NK-92 (cell line): ENCODE measurements around the gene ARID5A.
"Not testable (repeated sequence)": the region's sequence is repeated elsewhere in the genome, so short reads cannot be mapped to it uniquely, and the experiment has no call there.

Source experiments
- DNase-seq: peaks from one replicate; lab custom pipeline; 2025; ENCODE audit not compliant: unreplicated experiment; lab: John Stamatoyannopoulos, UW

Gene ARID5A, protein sequence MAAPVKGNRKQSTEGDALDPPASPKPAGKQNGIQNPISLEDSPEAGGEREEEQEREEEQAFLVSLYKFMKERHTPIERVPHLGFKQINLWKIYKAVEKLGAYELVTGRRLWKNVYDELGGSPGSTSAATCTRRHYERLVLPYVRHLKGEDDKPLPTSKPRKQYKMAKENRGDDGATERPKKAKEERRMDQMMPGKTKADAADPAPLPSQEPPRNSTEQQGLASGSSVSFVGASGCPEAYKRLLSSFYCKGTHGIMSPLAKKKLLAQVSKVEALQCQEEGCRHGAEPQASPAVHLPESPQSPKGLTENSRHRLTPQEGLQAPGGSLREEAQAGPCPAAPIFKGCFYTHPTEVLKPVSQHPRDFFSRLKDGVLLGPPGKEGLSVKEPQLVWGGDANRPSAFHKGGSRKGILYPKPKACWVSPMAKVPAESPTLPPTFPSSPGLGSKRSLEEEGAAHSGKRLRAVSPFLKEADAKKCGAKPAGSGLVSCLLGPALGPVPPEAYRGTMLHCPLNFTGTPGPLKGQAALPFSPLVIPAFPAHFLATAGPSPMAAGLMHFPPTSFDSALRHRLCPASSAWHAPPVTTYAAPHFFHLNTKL

DNA sequence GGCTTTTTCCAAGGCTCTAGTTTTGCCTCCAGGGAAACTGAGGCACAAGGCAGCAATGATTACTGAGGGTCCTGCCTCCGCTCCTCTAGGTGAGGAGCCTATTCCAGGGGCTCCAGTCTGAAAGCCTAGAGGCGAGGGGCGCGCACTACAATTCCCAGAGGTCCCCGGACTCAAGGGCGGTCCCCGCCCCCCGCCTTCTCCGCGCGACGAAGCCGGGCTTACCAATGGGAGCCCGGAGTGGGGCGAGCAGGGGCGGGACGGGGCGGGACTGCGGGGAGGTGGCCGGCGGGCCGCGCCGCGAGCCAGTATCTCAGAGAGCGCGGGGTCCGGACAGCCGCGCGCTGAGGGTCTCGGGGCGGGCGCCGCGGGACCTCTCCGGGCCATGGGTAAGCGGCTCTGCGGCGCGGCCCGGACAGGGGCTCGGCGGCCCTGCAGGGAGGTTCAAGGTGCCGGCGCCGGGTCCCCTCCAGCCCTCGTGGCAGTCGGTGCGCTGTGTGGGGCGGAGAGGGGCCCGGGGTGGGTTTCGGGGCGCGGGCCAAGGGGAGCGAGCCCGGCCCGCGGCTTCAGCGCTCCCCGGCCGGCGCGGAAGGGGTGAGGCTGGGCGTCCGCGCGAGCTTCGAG lies at the start of gene ARID5A:
ARID5A (plus strand) TSS at position 308 of the 621 bp plus-strand sequence; CDS start at position 383, 75 bp downstream.
- peak; percentile 13 for DNase-seq

DNA sequence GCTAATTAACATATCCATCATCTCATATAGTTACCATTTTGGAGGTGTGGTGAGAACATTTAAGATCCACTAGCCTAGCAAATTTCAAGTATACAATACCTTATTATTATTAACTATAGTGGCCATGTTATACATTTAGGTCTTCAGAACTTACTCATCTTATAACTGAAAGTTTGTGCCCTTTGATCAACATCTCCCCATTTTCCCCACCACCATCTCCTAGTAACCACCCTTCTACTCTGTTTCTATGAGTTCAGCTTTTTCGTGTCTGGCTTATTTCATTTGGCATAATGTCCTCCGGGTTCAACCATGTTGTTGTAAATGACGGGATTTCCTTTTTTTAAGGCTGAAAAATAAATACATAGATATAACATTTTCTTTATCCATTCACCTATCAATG lies 47.3 kb upstream of the ARID5A start:
- no peak for DNase-seq

DNA sequence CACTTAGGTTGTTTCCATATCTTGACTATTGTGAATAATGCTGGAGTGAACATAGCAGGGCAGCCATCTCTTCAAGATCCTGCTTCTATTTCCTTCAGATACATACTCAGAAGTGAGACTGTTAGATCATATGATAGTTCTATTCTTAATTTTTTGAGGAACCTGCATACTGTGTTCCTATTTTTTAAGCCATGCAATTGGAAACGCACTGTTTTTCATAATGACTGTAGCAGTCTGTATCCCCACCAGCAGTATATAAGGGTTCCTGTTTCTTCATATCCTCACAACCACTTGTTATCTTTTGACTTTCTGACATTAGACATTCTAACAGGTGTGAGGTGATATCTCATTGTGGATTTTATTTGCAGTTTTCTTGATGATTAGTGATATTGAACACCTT lies 46.9 kb upstream of the ARID5A start:
- no peak for DNase-seq

DNA sequence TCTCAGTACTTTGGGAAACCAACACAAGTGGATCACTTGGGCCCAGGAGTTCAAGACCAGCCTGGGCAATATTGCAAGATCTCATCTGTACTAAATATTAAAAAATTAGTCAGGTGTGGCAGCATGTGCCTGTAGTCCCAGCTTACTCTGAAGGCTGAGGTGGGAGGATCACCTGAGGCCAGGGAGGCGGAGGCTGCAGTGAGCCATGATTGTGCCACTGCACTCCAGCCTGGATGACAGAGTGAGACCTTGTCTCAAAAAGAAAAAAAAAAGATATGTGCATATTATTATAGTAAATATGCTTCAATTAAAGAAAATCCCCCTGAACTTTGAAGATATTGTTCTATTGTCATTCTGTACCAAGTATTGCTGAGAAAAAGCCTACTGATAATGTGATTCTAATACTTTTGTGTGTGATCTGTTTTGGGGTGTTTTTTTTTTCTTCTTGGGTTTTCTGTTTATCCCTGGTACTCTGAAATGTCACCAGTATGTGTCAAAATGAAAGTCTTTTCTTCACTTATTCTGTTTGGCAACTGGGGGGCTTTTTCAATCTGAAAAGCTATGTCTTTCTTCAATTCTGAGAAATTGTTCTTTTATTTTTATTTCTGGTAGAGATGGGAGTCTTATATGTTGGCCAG lies 44.6 kb upstream of the ARID5A start:
- DNase-seq: no peak

DNA sequence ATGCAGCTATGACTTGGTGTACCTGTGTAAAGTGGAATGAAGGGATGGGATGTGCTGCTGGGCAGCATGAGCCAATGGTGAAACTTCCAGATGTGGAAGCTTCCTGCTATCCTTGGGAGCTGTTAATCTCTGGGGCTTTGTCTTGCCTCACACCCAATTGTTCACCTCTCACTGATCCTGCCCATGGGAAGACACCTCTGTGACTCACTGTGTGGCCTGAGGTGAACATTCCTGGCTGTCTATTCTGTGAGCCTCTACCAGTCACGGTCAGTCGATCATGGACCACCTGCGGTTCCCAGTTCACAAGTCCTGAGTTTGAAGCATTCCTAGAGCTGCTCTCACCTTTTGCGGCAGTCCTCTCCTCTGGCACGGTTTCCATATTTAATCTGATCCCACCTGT lies 43.5 kb upstream of the ARID5A start:
- DNase-seq: no peak

DNA sequence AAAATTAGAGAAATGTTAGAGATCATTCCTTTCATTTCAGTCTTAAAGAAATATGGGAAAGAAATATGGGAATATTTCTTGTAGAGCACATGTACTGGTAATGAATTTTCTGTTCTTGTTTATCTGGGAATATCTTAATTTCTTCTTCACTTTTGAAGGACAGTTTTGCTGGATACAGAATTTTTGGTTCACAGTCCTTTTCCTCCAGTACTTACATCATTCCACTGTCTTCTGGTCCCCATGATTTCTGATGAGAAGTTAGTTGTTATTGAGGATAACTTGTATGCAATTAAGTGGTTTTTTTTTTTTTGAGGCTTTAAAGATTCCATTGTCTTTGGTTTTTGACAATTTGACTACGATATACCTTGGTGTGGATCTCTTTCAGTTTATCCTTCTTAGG lies 42.4 kb upstream of the ARID5A start:
- DNase-seq: no peak

DNA sequence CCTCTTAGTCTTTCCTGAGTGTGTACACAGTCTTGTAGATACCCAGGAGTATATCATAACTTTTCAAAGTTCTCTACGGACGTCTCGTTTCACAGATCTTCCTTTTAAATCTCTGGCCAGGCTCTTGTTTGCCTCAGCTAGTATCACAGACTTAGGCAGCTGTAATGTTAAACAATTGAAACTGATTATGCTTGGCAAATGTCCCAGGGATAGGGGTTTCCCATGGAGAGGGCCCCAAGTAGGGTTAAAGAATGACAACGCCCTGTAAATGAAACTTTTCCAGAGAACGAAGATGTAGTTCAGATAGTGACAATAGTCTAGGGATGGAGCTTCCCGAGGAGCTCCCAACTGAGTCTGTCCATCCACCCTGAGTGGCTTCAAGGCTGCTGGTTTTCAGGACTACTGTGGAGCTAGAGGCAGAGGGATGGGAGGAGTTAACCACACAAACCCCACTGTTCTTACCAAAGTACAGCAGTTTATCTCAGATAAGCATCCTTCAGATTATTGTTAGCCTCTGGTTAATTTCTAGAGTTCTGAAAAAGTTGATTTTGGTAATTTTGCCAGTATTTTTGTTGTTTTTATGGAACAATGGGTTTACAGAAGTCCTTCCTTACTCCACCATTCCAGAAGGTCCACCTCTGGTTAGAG lies 40.4 kb upstream of the ARID5A start:
- no peak for DNase-seq

DNA sequence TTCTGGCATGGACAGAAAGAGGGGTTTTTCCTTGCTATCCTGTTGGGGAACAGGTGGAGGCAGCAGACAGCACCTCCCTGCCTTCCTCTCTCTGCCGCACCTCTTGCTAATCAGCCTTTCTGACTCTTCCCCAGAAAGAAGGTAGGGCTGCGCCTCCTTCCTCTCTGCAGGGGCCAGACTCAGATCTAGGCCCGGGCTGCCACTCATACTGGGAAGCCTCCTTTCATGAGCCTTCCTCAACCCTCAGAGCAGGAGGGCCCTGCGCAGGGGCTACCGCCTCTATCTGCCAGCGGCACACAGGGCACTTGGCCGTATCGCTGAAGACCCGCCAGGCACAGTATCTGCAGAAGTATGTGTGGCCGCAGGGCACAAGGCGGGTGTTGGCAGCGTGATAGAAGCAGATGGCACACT lies 38.5 kb upstream of the ARID5A start:
- DNase-seq: no peak

DNA sequence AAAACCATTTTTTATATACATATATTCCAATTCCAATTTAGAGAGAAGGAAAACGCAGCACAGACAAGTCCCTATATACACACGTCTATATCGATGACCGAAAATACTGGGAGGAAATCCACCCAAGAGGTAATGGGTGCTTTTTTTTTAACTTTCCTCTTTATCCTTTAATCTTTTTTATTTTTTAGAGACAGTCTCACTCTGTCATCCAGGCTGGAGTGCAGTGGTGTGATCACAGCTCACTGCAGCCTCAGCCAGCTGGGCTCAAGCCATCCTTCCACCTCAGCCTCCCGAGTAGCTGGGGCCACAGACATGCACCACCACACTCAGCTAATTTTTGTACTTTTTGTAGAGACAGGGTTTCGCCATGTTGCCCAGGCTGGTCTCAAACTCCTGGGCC lies 37.9 kb upstream of the ARID5A start:
- DNase-seq: not testable (repeated sequence)

DNA sequence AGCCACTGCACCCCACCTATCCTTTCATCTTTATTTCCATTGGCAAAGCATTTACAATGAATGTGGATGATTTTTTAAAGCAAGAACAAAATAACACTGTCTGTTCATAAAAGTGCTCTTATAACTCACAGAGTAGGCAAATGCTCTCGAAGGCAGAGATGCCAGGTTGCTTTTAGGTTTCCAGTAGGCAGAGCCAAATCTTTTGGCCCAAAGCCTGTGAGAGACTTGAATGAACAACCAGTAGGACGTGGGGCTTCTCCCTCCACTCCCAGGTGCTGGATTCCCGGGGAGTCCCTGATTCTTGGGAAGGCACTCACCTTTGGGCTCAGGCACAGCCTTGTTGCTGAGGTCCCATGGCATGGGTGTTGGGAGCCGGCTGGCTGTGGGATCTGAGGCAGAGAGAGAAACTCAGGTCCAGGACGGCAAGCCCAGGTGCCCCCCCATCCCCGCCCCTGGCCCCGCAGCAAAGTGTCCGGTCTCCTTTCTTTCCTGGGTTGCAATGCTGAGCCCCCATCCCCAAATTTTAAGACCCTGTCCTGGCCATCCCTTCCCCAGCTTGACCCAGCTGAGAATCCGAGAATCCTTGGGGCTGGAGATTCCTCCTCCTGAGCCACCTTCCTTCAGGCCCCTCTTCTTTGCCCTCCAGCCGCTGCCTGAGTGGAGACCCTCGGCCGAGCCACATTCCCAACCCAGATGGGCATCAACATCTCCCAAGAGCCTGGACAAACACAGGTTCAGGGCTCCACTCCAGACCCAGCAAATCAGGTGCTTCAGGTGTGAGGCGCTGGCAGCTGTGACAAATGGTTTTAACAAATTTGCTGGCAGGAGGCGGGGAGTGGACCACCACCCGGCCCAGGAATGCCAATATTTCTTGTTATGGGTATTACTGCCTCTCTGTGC lies 37.2 kb upstream of the ARID5A start:
- no peak for DNase-seq

DNA sequence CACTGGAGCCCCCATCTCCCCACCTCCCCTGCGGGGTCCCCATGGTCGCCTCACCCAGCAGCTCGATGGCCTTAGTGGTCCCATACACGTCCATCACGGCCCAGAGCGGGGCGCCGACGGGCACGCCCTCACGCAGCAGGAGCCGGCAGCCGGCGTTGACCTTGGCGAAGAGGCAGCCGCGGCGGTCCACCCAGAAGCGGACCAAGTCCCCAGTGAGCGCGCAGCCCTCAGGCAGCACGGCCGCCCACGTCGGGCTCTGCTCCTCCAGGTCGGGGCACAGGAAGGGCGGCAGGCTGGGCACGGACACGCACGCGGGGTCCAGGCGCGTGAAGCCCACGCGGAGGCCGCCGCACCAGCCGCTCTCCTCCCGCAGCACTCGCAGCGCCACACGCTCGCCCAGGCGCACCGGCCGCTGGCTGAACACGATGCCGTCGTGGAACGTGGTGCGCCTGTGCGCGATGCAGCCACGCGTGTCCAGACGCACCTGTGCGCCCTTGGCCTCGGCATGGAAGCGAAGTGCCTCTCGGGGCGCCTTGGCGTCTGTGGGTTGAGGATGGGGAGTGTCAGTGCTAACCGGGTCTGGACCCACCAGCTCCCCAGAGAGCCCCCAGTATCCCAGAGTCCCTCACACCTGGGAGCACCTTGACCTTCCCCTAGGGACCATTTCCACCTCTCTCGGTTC lies 36.0 kb upstream of the ARID5A start:
- no peak for DNase-seq

DNA sequence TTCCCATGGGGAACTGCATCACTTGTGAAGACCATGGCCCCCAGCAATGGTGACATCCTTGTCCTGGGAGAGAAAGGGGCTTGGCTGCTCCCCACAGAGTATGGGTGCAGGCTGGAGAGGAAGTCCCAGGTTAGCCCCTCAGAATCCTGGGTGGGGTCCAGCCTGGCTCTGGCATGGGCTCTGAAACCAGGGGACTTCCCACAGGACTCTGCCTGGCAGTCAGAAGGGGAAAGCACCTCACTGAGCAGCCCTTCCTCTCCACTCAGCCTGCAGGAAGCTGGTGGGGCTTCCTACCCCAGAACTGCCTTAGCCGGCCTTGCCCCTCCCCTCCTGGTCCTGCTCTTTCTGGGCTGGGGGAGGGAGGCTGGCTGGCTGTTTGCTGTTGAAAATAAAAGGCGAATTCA lies 35.1 kb upstream of the ARID5A start:
- no peak for DNase-seq

DNA sequence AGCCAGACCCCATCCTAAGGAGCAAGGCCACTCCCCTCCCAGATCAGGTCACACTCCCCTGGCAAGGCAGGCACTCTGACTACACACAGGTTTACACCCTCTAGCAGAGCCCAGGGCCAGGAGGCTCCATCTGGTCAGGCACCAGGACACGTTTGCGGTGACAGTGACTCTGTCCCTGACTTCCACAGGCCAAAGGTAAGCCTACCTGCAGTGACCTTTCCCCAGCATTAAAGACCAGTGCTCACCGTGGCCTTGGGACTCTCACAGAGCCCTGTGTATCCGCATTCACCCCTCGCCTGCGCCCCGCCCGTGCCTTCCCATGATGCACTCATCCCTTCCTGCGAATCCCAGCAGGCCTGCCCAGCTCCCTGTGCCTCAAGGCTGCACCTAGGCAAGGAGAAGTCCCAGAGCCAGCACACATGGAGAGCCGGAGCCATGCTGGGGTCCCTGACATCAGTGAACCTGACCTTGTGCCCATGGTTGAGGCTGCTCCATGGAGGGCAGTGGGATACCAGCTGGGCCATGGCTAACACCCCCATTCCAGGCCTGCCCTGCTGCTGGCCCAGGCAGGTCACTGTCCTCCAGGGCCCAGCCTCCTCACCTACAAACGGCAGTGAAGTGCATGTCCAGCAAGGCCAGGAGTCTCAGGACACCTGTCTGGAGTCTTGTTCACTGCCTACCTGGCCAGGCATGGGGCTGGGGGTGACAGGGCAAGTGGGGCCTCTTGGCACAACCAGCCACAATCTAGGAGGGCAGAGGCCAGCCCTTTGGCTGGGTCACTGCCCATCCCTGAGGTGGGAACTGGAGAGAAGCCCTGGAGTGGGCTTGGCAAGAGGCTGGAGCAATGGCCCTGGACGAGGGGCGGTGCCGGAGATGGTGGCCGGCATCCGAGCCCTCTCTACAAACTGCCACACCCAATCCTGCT lies 34.4 kb upstream of the ARID5A start:
- DNase-seq: no peak

DNA sequence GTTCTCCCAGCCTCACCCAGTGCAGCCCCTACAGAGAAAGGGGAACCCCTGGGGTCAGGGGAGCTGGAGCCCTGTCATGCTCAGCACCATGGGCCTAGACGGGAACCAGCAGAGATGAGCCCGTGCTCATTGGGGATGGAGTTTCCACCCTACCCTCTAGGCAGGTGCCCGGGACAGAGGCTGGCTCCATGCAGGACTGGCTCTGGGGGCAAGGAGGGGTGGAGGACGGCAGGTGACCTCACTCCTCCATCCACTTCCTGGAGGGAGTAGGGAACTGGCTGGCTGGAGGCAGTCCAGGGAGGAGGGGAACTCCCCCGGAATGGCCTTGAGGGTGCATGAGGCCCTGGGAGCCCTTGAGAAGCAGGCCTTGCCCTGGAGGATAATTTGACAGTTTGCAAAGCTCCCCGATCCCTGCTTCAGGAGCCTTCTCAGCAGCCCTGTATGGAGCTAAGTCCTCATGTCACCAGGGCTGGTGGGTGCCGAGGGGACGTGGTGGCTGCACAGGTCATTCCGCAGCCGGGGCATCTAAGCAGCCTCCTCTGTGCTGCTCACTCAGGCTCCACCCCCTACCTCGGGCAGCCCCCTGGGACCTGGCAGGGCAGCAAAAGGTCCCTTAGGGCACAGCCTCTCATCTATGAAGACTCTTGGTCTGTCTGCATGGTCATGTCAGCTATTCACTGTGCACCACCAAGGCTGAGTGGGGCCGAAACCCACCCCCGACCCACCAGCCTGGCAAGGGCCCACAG lies 33.5 kb upstream of the ARID5A start:
- DNase-seq: no peak

DNA sequence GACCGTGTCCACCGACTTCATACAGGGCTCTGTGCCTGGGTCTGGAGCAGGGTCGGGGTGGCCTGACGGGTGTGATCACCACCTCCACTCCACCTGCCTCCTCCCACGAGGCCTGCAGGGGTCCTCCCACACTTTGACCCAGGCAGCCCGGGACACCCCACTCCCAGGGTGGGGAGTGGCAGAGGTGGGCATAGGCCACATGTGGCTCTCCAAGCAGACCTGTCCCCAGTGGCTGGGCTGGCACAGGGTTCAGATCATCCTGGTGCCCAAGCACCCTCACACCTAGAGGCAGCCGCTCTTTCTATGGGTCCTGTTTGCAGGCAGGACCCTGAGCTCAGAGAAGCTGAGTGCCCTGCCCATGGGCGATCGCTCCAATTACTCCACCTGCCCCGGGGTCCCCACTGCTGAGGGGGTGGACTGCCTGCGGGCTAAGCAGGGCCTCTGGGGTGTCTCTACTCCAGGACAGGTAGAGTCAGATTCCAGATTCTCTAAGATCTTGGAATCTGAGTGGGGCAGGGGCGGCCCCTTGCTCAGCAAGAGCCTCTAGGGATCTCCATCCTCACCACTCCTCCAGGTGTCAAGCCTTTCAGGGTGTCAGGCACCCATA lies 32.8 kb upstream of the ARID5A start:
- no peak for DNase-seq

DNA sequence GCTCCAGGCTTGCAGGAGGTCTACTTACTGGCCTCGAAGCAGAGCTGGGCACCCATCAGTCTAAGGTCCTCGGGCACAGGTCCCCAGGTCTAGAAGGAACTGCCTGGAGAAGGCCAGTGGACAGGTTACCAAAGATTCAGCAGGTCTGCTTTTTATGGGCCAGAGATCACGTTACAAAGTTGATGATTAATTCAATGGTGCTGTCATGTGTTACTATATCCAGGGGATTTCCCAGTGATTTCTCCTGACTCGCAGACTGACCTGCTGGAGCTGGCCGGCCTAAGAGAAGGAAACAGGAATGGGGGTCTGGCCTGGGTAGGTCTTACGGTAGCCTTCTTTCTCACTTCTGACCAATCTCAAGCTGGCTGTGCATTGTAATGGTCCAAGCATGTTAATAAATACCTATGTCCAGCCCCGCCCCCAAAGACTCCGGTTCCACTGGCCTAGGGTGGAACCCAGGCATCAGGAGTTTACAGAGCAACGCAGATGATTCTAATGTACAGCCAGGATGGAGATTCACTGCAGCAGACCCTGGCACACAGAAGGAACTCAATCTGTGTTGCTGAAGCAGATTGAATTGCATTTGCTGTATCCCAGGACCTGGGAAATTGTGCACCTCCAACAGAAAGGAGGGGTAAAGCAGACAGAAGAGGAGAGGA lies 31.2 kb upstream of the ARID5A start, which contains the start of gene NEURL3:
NEURL3 (minus strand) TSS at position 127 of the 659 bp plus-strand sequence; CDS start at position 56, 71 bp downstream.
- DNase-seq: no peak
